Measurements from ENCODE around the gene MYL2. TPM values are rescaled to one million over a fixed set of nuclear protein-coding genes. Genes with fewer than 3 reads are reported as not detected.

MYL2 gene
- total and polyA plus RNA-seq, 4 donors: 0.22 TPM; not detected in 3

DNA sequence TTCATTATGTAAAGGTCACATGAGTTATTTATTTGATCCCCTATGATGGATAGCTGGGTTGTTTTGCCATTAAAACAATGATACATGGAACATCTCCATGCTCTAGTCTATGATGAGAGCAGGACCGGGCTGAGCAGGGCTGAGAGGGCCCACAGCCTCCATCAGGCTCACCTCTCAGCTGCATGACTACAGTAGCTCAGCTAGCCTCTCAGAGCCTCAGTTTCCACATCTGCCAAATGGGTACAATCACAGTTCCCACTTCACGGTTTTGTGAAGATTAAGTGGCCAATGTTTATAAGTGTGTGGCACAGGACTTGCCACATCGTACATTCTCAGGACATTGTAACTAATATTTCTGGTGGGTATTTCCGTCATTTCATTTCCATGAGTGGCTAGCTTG is 19.9 kb upstream of the MYL2 start:
- TF ChIP-seq MAX (IDR thresholded peaks at IDR 0.05) (no peak), FOXA2 (IDR thresholded peaks at IDR 0.05) (no peak), YY1 (IDR thresholded peaks at IDR 0.05) (no peak), EGR1 (IDR thresholded peaks at IDR 0.05; ENCODE audit: low read depth in 2 of 2) (no peak), CTCF (IDR thresholded peaks at IDR 0.05; ENCODE audit: low read depth, low read length, missing input control) (no peak)
- no peaks in the 10 kb centered on the region for H3K36me3 ChIP-seq (ENCODE audit: control insufficient read depth in 4 of 4, insufficient read depth in 3 of 4, low read depth in 1 of 4, low read length in 3 of 4)
- H3K9me3 ChIP-seq (ENCODE audit: control insufficient read depth in 4 of 4, low read length in 3 of 4): peaks cover 0 to under 1% (median 0%) of the 10 kb centered on the region in 4 donors
- no peak overlapping the region for H3K27ac ChIP-seq (ENCODE audit: low read depth in 1 of 2, low read length in 2 of 2)
- no peak for DNase-seq (ENCODE audit: low spot score)
- no peak overlapping the region for H3K9ac ChIP-seq (ENCODE audit: low read depth in 1 of 2, low read length in 2 of 2)
- no peak overlapping the region for H3K4me3 ChIP-seq (ENCODE audit: low read depth in 1 of 3, low read length in 3 of 3)
- H3K4me1 ChIP-seq (ENCODE audit: control insufficient read depth in 4 of 4, insufficient read depth in 4 of 4, low read length in 3 of 4): peaks cover 0 to 3% (median 0%) of the 10 kb centered on the region in 4 donors
- WGBS: 92% methylated on average over 4 of the region's 4 CpGs
- no peaks in the 10 kb centered on the region for H3K27me3 ChIP-seq (ENCODE audit: control insufficient read depth in 4 of 4, insufficient read depth in 4 of 4, low read length in 3 of 4)

GRCh38 chr12:110937104-110937641 is 16.8 kb upstream of the MYL2 start:
- DNase-seq (ENCODE audit: low spot score): peak; percentile 70
- Histone ChIP-seq H3K9ac (ENCODE audit: low read depth in 1 of 2, low read length in 2 of 2) (no peak overlapping the region), H3K27me3 (ENCODE audit: control insufficient read depth in 4 of 4, insufficient read depth in 4 of 4, low read length in 3 of 4) (no peaks in the 10 kb centered on the region), H3K36me3 (ENCODE audit: control insufficient read depth in 4 of 4, insufficient read depth in 3 of 4, low read depth in 1 of 4, low read length in 3 of 4) (no peaks in the 10 kb centered on the region), H3K9me3 (ENCODE audit: control insufficient read depth in 4 of 4, low read length in 3 of 4) (no peaks in the 10 kb centered on the region), H3K4me1 (ENCODE audit: control insufficient read depth in 4 of 4, insufficient read depth in 4 of 4, low read length in 3 of 4) (peaks cover 0 to 3% (median 0%) of the 10 kb centered on the region in 4 donors), H3K4me3 (ENCODE audit: low read depth in 1 of 3, low read length in 3 of 3) (no peak overlapping the region), H3K27ac (ENCODE audit: low read depth in 1 of 2, low read length in 2 of 2) (no peak overlapping the region)
- 4% methylated on average over 21 of the region's 21 CpGs for WGBS
- peak; percentile 88 for TF ChIP-seq CTCF (IDR thresholded peaks at IDR 0.05; ENCODE audit: low read depth, low read length, missing input control)
- peak; percentile 85 to 91 for TF ChIP-seq RAD21 (IDR thresholded peaks at IDR 0.05)
- TF ChIP-seq, protein P1, sequence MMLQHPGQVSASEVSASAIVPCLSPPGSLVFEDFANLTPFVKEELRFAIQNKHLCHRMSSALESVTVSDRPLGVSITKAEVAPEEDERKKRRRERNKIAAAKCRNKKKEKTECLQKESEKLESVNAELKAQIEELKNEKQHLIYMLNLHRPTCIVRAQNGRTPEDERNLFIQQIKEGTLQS (IDR thresholded peaks at IDR 0.05): no peak

GRCh38 chr12:110936367-110937103 is 16.2 kb upstream of the MYL2 start:
- Histone ChIP-seq H3K9me3 (ENCODE audit: control insufficient read depth in 4 of 4, low read length in 3 of 4) (no peaks in the 10 kb centered on the region), H3K4me1 (ENCODE audit: control insufficient read depth in 4 of 4, insufficient read depth in 4 of 4, low read length in 3 of 4) (peaks cover 0 to 3% (median 0%) of the 10 kb centered on the region in 4 donors), H3K9ac (ENCODE audit: low read depth in 1 of 2, low read length in 2 of 2) (no peak overlapping the region), H3K27ac (ENCODE audit: low read depth in 1 of 2, low read length in 2 of 2) (no peak overlapping the region), H3K4me3 (ENCODE audit: low read depth in 1 of 3, low read length in 3 of 3) (no peak overlapping the region), H3K27me3 (ENCODE audit: control insufficient read depth in 4 of 4, insufficient read depth in 4 of 4, low read length in 3 of 4) (no peaks in the 10 kb centered on the region), H3K36me3 (ENCODE audit: control insufficient read depth in 4 of 4, insufficient read depth in 3 of 4, low read depth in 1 of 4, low read length in 3 of 4) (no peaks in the 10 kb centered on the region)
- no peak for DNase-seq (ENCODE audit: low spot score)
- WGBS: 47% methylated on average over 13 of the region's 13 CpGs
- TF ChIP-seq YY1 (IDR thresholded peaks at IDR 0.05) (no peak), HNF4A (conservative IDR thresholded peaks at IDR 0.05) (no peak), HNF4G (IDR thresholded peaks at IDR 0.05) (no peak), SP1 (IDR thresholded peaks at IDR 0.05) (no peak), JUND (IDR thresholded peaks at IDR 0.05) (no peak), CTCF (IDR thresholded peaks at IDR 0.05; ENCODE audit: low read depth, low read length, missing input control) (no peak), FOXA2 (IDR thresholded peaks at IDR 0.05) (no peak), EGR1 (IDR thresholded peaks at IDR 0.05; ENCODE audit: low read depth in 2 of 2) (no peak), NR2F2 (IDR thresholded peaks at IDR 0.05) (no peak), RAD21 (IDR thresholded peaks at IDR 0.05) (no peak), GABPA (IDR thresholded peaks at IDR 0.05 in 1 of 2, conservative IDR thresholded peaks at IDR 0.05 in 1 of 2) (no peak), MAX (IDR thresholded peaks at IDR 0.05) (no peak), ZBTB33 (IDR thresholded peaks at IDR 0.05) (no peak)
- TF ChIP-seq, protein P1 (IDR thresholded peaks at IDR 0.05): no peak
